ENCODE measurements around the gene NUAK1.

The NUAK1 gene

GRCh38 chr12:106119301-106119700, 19.5 kb downstream of the NUAK1 start:
- Histone ChIP-seq H3K27me3 (ENCODE audit: insufficient read depth, low read depth, severe bottlenecking) (no peaks in the 10 kb centered on the region), H3K4me3 (ENCODE audit: low read depth, low read length) (no peak overlapping the region), H3K9me3 (ENCODE audit: severe bottlenecking) (no peaks in the 10 kb centered on the region), H3K27ac (no peak overlapping the region), H3K36me3 (no peaks in the 10 kb centered on the region)
- DNase-seq = no peak
- no peak for TF ChIP-seq CTCF (IDR thresholded peaks at IDR 0.05; ENCODE audit: low read depth, low read length)

GRCh38 chr12:106118381-106119130, 20.2 kb downstream of the NUAK1 start:
- Histone ChIP-seq H3K27me3 (ENCODE audit: insufficient read depth, low read depth, severe bottlenecking) (no peaks in the 10 kb centered on the region), H3K4me3 (ENCODE audit: low read depth, low read length) (no peak overlapping the region), H3K27ac (no peak overlapping the region), H3K36me3 (no peaks in the 10 kb centered on the region), H3K9me3 (ENCODE audit: severe bottlenecking) (no peaks in the 10 kb centered on the region)
- TF ChIP-seq CTCF (IDR thresholded peaks at IDR 0.05; ENCODE audit: low read depth, low read length) = no peak
- no peak for DNase-seq

GRCh38 chr12:106115440-106115839, 23.3 kb downstream of the NUAK1 start:
- no peaks in the 10 kb centered on the region for H3K9me3 ChIP-seq (ENCODE audit: severe bottlenecking)
- no peak for DNase-seq
- no peak overlapping the region for H3K4me3 ChIP-seq (ENCODE audit: low read depth, low read length)
- H3K27ac ChIP-seq = no peak overlapping the region
- no peak for TF ChIP-seq CTCF (IDR thresholded peaks at IDR 0.05; ENCODE audit: low read depth, low read length)
- H3K36me3 ChIP-seq = no peaks in the 10 kb centered on the region
- H3K27me3 ChIP-seq (ENCODE audit: insufficient read depth, low read depth, severe bottlenecking) = no peaks in the 10 kb centered on the region

GRCh38 chr12:106114447-106115068, 24.2 kb downstream of the NUAK1 start:
- Histone ChIP-seq H3K36me3 (no peaks in the 10 kb centered on the region), H3K4me3 (ENCODE audit: low read depth, low read length) (no peak overlapping the region), H3K9me3 (ENCODE audit: severe bottlenecking) (no peaks in the 10 kb centered on the region), H3K27ac (no peak overlapping the region), H3K27me3 (ENCODE audit: insufficient read depth, low read depth, severe bottlenecking) (no peaks in the 10 kb centered on the region)
- no peak for TF ChIP-seq CTCF (IDR thresholded peaks at IDR 0.05; ENCODE audit: low read depth, low read length)
- DNase-seq = no peak

GRCh38 chr12:106113824-106114446, 24.8 kb downstream of the NUAK1 start:
- no peaks in the 10 kb centered on the region for H3K36me3 ChIP-seq
- H3K4me3 ChIP-seq (ENCODE audit: low read depth, low read length) = no peak overlapping the region
- DNase-seq = no peak
- H3K27ac ChIP-seq = no peak overlapping the region
- H3K27me3 ChIP-seq (ENCODE audit: insufficient read depth, low read depth, severe bottlenecking) = no peaks in the 10 kb centered on the region
- H3K9me3 ChIP-seq (ENCODE audit: severe bottlenecking) = no peaks in the 10 kb centered on the region
- TF ChIP-seq CTCF (IDR thresholded peaks at IDR 0.05; ENCODE audit: low read depth, low read length) = no peak

Measured in WERI-Rb-1 (cell line).